Hepatocyte (in vitro differentiated cells): ENCODE data around the gene GALNT17. TPM values are rescaled to one million over a fixed set of nuclear protein-coding genes. Genes with fewer than 3 reads are reported as not detected.

Experiments used
- DNase-seq: peaks from one replicate; pipeline ENCODE4 v3.0.0-alpha.2; 2016; ENCODE audit warnings: low spot score
- H2AFZ ChIP-seq: fragments of 200-600 bp; sonication (generic); 2 replicates; pipeline ENCODE4 v1.6.0; 2016; ENCODE audit warnings: antibody characterized with exemption, mild to moderate bottlenecking
- H3K27ac ChIP-seq: fragments of 200-600 bp; sonication (generic); 2 replicates; pipeline ENCODE4 v1.5.1; 2016; ENCODE audit warnings: mild to moderate bottlenecking
- H3K27me3 ChIP-seq: fragments of 200-600 bp; sonication (generic); 2 replicates; pipeline ENCODE4 v1.6.1; 2016
- H3K36me3 ChIP-seq: fragments of 200-600 bp; sonication (generic); replicated peaks from 2 replicates; pipeline ENCODE4 v1.5.1; 2016; ENCODE audit warnings: low read depth; ENCODE audit not compliant: insufficient read depth
- H3K4me1 ChIP-seq: fragments of 200-600 bp; sonication (generic); 2 replicates; pipeline ENCODE4 v1.5.1; 2016; ENCODE audit warnings: mild to moderate bottlenecking, moderate library complexity; ENCODE audit not compliant: insufficient read depth
- H3K4me2 ChIP-seq: fragments of 200-600 bp; sonication (generic); 2 replicates; pipeline ENCODE4 v1.6.0; 2016
- H3K4me3 ChIP-seq: fragments of 200-600 bp; sonication (generic); 2 replicates; pipeline ENCODE4 v1.5.1; 2016; ENCODE audit warnings: mild to moderate bottlenecking
- H3K79me2 ChIP-seq: fragments of 200-600 bp; sonication (generic); 2 replicates; pipeline ENCODE4 v1.6.0; 2017; ENCODE audit warnings: mild to moderate bottlenecking
- H3K9me2 ChIP-seq: fragments of 200-600 bp; sonication (generic); replicated peaks from 2 replicates; pipeline ENCODE4 v1.6.0; 2017; ENCODE audit warnings: mild to moderate bottlenecking; ENCODE audit not compliant: insufficient read depth
- H3K9me3 ChIP-seq: fragments of 200-600 bp; sonication (generic); 2 replicates; pipeline ENCODE4 v1.5.1; 2016; ENCODE audit warnings: low read depth, mild to moderate bottlenecking
- H4K20me1 ChIP-seq: fragments of 200-600 bp; sonication (generic); 2 replicates; pipeline ENCODE4 v1.6.0; 2016; ENCODE audit warnings: mild to moderate bottlenecking; ENCODE audit not compliant: insufficient read depth, poor library complexity, severe bottlenecking
- EZH2 ChIP-seq: fragments of 200-600 bp; sonication (generic); IDR thresholded peaks from 2 replicates; pipeline ENCODE4 v1.6.1; 2016; ENCODE audit warnings: antibody characterized with exemption, mild to moderate bottlenecking, borderline replicate concordance
- EZH2phosphoT487 ChIP-seq: fragments of 200-600 bp; sonication (generic); IDR thresholded peaks from one replicate; pipeline ENCODE4 v1.6.1; 2018; ENCODE audit warnings: antibody characterized with exemption, mild to moderate bottlenecking, low read depth, moderate library complexity; ENCODE audit not compliant: unreplicated experiment, severe bottlenecking
- WGBS: methylation state at CpG from one replicate; pipeline ENCODE4 v1.1.6; 2016; ENCODE audit warnings: low lambda C conversion rate; ENCODE audit errors: missing lambda C conversion rate; 5-methylcytosine and 5-hydroxymethylcytosine counted together
- polyA plus RNA-seq: library from polyadenylated mRNA; unstranded; fragments of >200 nt; fragmentation: Nextera tagmentation; extraction: Ambion mirVana; gene quantifications from 2 replicates; pipeline ENCODE4 v1.2.1, GENCODE V29; 2016
- total RNA-seq: library from RNA; depleted of rRNA; stranded (reverse); fragments of >200 nt; gene quantifications from 2 replicates; pipeline ENCODE4 v1.2.3, GENCODE V29; 2014
- TF ChIP-seq, protein P1 (sequence below): fragments of 200-600 bp; sonication (generic); IDR thresholded peaks from 2 replicates; pipeline ENCODE4 v1.5.1; 2016; ENCODE audit warnings: antibody characterized with exemption, mild to moderate bottlenecking; ENCODE audit not compliant: poor library complexity

Gene GALNT17
- total and polyA plus RNA-seq, 2 experiments from 2014 or later, result 4.3 to 8.1 TPM

DNA sequence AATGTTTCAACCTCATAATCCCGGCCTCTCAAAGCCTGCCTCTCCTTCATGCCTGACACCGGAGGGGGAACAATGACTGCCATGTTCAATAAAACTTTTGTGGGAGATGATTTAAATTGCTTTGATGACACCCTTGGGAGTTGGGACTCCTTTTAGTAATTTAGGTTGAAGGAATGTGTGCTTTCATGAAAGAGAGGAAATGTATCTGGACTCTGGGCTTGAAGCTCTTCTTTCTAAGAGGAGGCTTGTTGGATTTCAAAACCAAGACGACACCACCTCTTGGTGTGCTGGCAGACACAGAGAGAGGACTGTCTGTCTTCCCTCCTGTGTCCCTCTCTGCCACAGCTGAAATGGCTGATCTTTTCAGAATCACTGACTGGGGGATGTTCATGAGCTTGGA, 168.1 kb downstream of the GALNT17 start:
- WGBS, result 70% methylated on average over 3 of the region's 3 CpGs
- H3K4me3 ChIP-seq, result no peak overlapping the region
- H3K4me1 ChIP-seq, result no peaks in the 10 kb centered on the region
- H4K20me1 ChIP-seq, result no peaks in the 10 kb centered on the region
- H3K79me2 ChIP-seq, result no peaks in the 10 kb centered on the region
- H3K4me2 ChIP-seq, result no peak overlapping the region
- H3K27me3 ChIP-seq, result no peaks in the 10 kb centered on the region
- TF ChIP-seq, protein P1, sequence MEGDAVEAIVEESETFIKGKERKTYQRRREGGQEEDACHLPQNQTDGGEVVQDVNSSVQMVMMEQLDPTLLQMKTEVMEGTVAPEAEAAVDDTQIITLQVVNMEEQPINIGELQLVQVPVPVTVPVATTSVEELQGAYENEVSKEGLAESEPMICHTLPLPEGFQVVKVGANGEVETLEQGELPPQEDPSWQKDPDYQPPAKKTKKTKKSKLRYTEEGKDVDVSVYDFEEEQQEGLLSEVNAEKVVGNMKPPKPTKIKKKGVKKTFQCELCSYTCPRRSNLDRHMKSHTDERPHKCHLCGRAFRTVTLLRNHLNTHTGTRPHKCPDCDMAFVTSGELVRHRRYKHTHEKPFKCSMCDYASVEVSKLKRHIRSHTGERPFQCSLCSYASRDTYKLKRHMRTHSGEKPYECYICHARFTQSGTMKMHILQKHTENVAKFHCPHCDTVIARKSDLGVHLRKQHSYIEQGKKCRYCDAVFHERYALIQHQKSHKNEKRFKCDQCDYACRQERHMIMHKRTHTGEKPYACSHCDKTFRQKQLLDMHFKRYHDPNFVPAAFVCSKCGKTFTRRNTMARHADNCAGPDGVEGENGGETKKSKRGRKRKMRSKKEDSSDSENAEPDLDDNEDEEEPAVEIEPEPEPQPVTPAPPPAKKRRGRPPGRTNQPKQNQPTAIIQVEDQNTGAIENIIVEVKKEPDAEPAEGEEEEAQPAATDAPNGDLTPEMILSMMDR, result no peak
- TF ChIP-seq EZH2 (no peak), EZH2phosphoT487 (no peak)
- no peak overlapping the region for H2AFZ ChIP-seq
- no peaks in the 10 kb centered on the region for H3K9me3 ChIP-seq
- no peaks in the 10 kb centered on the region for H3K36me3 ChIP-seq
- H3K9me2 ChIP-seq, result no peaks in the 10 kb centered on the region
- DNase-seq, result no peak
- H3K27ac ChIP-seq, result no peak overlapping the region

DNA sequence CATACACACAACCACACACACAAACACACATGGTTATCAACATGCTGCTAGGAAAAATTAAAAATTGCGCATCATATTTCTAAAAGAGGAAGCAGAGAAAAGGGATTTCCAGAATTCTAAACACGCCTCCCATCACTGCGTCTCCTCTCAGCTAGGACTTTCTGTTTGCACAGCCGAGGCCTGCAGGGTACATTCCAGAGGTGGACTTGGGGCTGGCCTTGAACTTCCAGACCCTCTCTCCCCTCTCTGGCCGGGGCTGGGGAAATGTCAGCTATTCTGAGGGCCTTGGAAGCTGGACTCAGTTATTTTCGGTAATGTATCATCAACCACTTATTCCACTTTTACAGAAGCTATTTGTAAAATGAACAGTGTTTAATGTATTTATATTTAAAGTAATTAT, 168.7 kb downstream of the GALNT17 start:
- WGBS, result 60% methylated on average over 6 of the region's 6 CpGs
- TF ChIP-seq, protein P1, result no peak
- TF ChIP-seq EZH2phosphoT487 (no peak), EZH2 (no peak)
- Histone ChIP-seq H3K79me2 (no peaks in the 10 kb centered on the region), H2AFZ (no peak overlapping the region), H3K4me1 (no peaks in the 10 kb centered on the region), H4K20me1 (no peaks in the 10 kb centered on the region), H3K9me3 (no peaks in the 10 kb centered on the region), H3K9me2 (no peaks in the 10 kb centered on the region), H3K4me3 (no peak overlapping the region), H3K36me3 (no peaks in the 10 kb centered on the region), H3K4me2 (no peak overlapping the region), H3K27me3 (no peaks in the 10 kb centered on the region), H3K27ac (no peak overlapping the region)
- no peak for DNase-seq

DNA sequence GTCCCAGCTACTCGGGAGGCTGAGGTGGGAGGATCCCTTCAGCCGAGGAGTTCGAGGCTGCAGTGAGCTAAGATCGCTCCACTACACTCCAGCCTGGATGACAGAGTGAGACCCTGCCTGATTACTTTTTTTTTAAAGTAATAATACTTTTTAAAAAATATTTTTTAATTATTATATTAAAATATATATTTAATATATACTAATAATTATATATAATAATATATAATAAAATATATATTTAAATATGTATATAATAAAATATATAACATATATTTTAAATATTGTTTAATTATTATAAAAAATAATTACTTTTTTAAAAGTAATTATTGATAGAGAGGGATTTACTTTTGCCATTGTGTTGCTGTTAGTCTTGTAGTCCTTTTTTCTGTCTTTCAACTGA, 169.2 kb downstream of the GALNT17 start:
- Histone ChIP-seq H3K27ac (no peak overlapping the region), H4K20me1 (no peaks in the 10 kb centered on the region), H3K4me2 (no peak overlapping the region), H3K9me3 (no peaks in the 10 kb centered on the region), H3K4me1 (no peaks in the 10 kb centered on the region), H3K4me3 (no peak overlapping the region), H3K79me2 (no peaks in the 10 kb centered on the region), H3K27me3 (no peaks in the 10 kb centered on the region), H3K9me2 (no peaks in the 10 kb centered on the region), H3K36me3 (no peaks in the 10 kb centered on the region), H2AFZ (no peak overlapping the region)
- no peak for DNase-seq
- TF ChIP-seq, protein P1, result no peak
- TF ChIP-seq EZH2 (no peak), EZH2phosphoT487 (no peak)
- WGBS, result 93% methylated on average over 4 of the region's 4 CpGs

DNA sequence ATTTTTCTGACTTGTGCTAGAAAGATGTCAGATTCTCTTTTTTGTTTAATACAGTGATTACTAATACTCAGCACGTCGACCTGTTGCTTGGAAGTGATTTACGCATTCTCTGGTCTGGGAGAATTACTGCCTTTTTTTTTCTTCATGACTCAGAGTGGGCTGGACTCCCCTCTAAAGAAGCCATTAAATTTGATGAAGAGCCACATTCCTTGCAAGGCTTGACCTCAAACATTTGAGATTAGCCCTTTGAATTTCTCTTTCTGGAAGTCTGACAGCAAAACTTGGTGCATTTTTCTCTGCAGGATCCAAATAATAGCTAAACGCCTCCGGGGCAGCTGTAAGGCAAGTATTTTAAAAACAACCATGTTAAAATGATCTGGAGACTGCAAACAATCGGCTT, 171.6 kb downstream of the GALNT17 start:
- Histone ChIP-seq H3K4me1 (peaks cover 2% of the 10 kb centered on the region), H3K9me3 (no peaks in the 10 kb centered on the region), H3K27me3 (no peaks in the 10 kb centered on the region), H3K27ac (no peak overlapping the region), H3K4me2 (peak overlapping the region; percentile 45), H3K4me3 (no peak overlapping the region), H3K9me2 (no peaks in the 10 kb centered on the region), H2AFZ (no peak overlapping the region), H4K20me1 (no peaks in the 10 kb centered on the region), H3K79me2 (no peaks in the 10 kb centered on the region), H3K36me3 (no peaks in the 10 kb centered on the region)
- peak; percentile 20 for DNase-seq
- 18% methylated on average over 6 of the region's 6 CpGs for WGBS
- TF ChIP-seq EZH2phosphoT487 (no peak), EZH2 (no peak)
- TF ChIP-seq, protein P1, result no peak
